OCI-LY7 (cell line): ENCODE results near the gene ZNF101.

Source experiments
- EZH2phosphoT487 ChIP-seq: fragments of 200-600 bp; sonication (generic); IDR thresholded peaks from 2 replicates; pipeline ENCODE4 v1.6.1; 2018; ENCODE audit warnings: low read depth, borderline replicate concordance, mild to moderate bottlenecking, mixed run types, antibody characterized with exemption, low read length, moderate library complexity, mixed read lengths
- TF ChIP-seq, protein P1 (sequence below): fragments of 200-600 bp; sonication (generic); conservative IDR thresholded peaks from 2 replicates; pipeline ENCODE4 v1.5.1; 2014; ENCODE audit warnings: mild to moderate bottlenecking, antibody characterized with exemption, low read length, moderate library complexity, mixed read lengths

DNA sequence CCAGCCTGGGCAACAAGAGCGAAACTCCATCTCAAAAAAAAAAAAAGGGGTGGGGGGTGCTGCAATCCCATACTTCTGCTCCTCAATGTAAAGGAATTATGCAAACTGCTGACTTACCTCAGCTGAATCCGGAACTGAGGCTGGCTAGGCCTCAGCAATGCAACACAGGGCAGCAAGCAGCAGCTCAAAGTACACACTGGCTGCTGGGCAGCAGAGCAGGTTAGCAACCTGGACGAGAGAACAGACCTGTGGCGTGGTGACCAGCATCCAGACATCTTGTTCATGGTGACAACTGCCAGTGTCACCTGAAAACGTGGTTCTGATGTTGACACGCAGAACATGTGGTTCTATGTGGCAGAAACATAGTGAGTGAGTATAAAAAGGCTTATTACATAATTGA, 36.2 kb downstream of the ZNF101 start:
- TF ChIP-seq, protein P1, sequence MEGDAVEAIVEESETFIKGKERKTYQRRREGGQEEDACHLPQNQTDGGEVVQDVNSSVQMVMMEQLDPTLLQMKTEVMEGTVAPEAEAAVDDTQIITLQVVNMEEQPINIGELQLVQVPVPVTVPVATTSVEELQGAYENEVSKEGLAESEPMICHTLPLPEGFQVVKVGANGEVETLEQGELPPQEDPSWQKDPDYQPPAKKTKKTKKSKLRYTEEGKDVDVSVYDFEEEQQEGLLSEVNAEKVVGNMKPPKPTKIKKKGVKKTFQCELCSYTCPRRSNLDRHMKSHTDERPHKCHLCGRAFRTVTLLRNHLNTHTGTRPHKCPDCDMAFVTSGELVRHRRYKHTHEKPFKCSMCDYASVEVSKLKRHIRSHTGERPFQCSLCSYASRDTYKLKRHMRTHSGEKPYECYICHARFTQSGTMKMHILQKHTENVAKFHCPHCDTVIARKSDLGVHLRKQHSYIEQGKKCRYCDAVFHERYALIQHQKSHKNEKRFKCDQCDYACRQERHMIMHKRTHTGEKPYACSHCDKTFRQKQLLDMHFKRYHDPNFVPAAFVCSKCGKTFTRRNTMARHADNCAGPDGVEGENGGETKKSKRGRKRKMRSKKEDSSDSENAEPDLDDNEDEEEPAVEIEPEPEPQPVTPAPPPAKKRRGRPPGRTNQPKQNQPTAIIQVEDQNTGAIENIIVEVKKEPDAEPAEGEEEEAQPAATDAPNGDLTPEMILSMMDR: no peak
- TF ChIP-seq EZH2phosphoT487: no peak
